ENCODE results near the gene LIPT2. TPM values are rescaled to one million over a fixed set of nuclear protein-coding genes. Genes with fewer than 3 reads are reported as not detected.

Gene LIPT2
- total RNA-seq, 4 donors from 2014 or later: 13.8 to 25.8 (median 16.3) TPM

DNA sequence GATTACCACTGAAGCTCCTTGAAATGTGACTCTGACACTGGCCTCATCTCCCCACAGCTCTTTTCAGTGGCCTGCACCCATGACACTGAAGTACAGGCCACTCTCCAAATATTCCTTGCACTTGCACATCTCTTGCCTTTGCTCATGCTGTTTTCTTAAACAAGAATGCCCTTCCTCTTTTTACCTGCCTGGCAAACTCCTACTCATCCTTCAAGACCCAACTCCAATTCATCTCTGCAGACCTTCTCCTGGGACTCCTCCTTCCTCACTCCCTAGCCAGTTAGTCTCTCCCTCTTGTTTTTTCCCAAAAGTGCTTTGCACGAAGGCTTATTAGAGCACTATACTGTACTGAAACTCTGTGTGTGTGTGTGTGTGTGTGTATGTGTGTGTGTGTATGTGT lies 28.8 kb downstream of the LIPT2 start:
- H3K9me3 ChIP-seq: no peaks in the 10 kb centered on the region
- WGBS, 2 donors: 93 to 95% methylated on average over 1 of the region's 1 CpG
- DNase-seq: no peak
- no peaks in the 10 kb centered on the region for H3K27me3 ChIP-seq
- no peaks in the 10 kb centered on the region for H3K36me3 ChIP-seq
- no peak overlapping the region for H3K4me3 ChIP-seq (replicated peaks in 1 of 3)
- H3K4me1 ChIP-seq: peaks cover 18 to 21% of the 10 kb centered on the region in 2 donors
- TF ChIP-seq, protein P1, sequence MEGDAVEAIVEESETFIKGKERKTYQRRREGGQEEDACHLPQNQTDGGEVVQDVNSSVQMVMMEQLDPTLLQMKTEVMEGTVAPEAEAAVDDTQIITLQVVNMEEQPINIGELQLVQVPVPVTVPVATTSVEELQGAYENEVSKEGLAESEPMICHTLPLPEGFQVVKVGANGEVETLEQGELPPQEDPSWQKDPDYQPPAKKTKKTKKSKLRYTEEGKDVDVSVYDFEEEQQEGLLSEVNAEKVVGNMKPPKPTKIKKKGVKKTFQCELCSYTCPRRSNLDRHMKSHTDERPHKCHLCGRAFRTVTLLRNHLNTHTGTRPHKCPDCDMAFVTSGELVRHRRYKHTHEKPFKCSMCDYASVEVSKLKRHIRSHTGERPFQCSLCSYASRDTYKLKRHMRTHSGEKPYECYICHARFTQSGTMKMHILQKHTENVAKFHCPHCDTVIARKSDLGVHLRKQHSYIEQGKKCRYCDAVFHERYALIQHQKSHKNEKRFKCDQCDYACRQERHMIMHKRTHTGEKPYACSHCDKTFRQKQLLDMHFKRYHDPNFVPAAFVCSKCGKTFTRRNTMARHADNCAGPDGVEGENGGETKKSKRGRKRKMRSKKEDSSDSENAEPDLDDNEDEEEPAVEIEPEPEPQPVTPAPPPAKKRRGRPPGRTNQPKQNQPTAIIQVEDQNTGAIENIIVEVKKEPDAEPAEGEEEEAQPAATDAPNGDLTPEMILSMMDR (IDR thresholded peaks at IDR 0.05): no peak
- no peak for TF ChIP-seq POLR2A (IDR thresholded peaks at IDR 0.05)
- intact Hi-C loops (cut with DNase I): no loop called here
- H3K27ac ChIP-seq: no peak overlapping the region

- H3K27me3 ChIP-seq: no peaks in the 10 kb centered on the region
- peaks cover 13 to 14% of the 10 kb centered on the region in 2 donors for H3K4me1 ChIP-seq
- no peaks in the 10 kb centered on the region for H3K36me3 ChIP-seq
- H3K27ac ChIP-seq: no peak overlapping the region
- intact Hi-C loops (cut with DNase I): no loop called here
- no peak for DNase-seq
- H3K9me3 ChIP-seq: no peaks in the 10 kb centered on the region
- no peak overlapping the region for H3K4me3 ChIP-seq (replicated peaks in 1 of 3)
- TF ChIP-seq, protein P1 (IDR thresholded peaks at IDR 0.05): no peak
- no peak for TF ChIP-seq POLR2A (IDR thresholded peaks at IDR 0.05)
- WGBS, 2 donors: 93 to 100% methylated on average over 1 of the region's 1 CpG
Measured at GRCh38 chr11:74463216-74463615, 30.3 kb downstream of the LIPT2 start.

- Histone ChIP-seq H3K27me3 (no peaks in the 10 kb centered on the region), H3K27ac (no peak overlapping the region), H3K4me1 (peaks cover 8 to 9% of the 10 kb centered on the region in 2 donors), H3K4me3 (replicated peaks in 1 of 3) (no peak overlapping the region), H3K9me3 (no peaks in the 10 kb centered on the region), H3K36me3 (no peaks in the 10 kb centered on the region)
- intact Hi-C loops (cut with DNase I): no loop called here
- WGBS, 2 donors: 78 to 87% methylated on average over 5 of the region's 5 CpGs
- TF ChIP-seq, protein P1 (IDR thresholded peaks at IDR 0.05): no peak
- no peak for TF ChIP-seq POLR2A (IDR thresholded peaks at IDR 0.05)
- DNase-seq: no peak
Measured at GRCh38 chr11:74462631-74463030, 30.9 kb downstream of the LIPT2 start.

- Histone ChIP-seq H3K36me3 (no peaks in the 10 kb centered on the region), H3K27ac (no peak overlapping the region), H3K4me1 (peaks cover 4 to 5% of the 10 kb centered on the region in 2 donors), H3K4me3 (replicated peaks in 1 of 3) (no peak overlapping the region), H3K27me3 (no peaks in the 10 kb centered on the region), H3K9me3 (no peaks in the 10 kb centered on the region)
- DNase-seq: peak; percentile 39 to 54
- TF ChIP-seq POLR2A (IDR thresholded peaks at IDR 0.05): no peak
- TF ChIP-seq, protein P1 (IDR thresholded peaks at IDR 0.05): no peak
- 71 to 79% methylated on average over 2 of the region's 2 CpGs for WGBS, 2 donors
- intact Hi-C loops (cut with DNase I): no loop called here
Measured at GRCh38 chr11:74462009-74462408, 31.5 kb downstream of the LIPT2 start.

- WGBS, 2 donors: 77 to 83% methylated on average over 2 of the region's 2 CpGs
- no peaks in the 10 kb centered on the region for H3K27me3 ChIP-seq
- no peaks in the 10 kb centered on the region for H3K36me3 ChIP-seq
- intact Hi-C loops (cut with DNase I): no loop called here
- no peak for DNase-seq
- no peak overlapping the region for H3K4me3 ChIP-seq (replicated peaks in 1 of 3)
- no peak for TF ChIP-seq POLR2A (IDR thresholded peaks at IDR 0.05)
- TF ChIP-seq, protein P1 (IDR thresholded peaks at IDR 0.05): no peak
- H3K4me1 ChIP-seq: peaks cover 0 to 5% of the 10 kb centered on the region in 2 donors
- H3K27ac ChIP-seq: no peak overlapping the region
- H3K9me3 ChIP-seq: no peaks in the 10 kb centered on the region
Measured at GRCh38 chr11:74460481-74461154, 32.9 kb downstream of the LIPT2 start.

All from thyroid gland (tissue), 4 donors.